NCI-H2107 (cell line): ENCODE data around the gene AMN.

Experiments
- DNase-seq: peaks from one replicate; lab custom pipeline; 2025; lab: John Stamatoyannopoulos, UW

AMN gene

DNA sequence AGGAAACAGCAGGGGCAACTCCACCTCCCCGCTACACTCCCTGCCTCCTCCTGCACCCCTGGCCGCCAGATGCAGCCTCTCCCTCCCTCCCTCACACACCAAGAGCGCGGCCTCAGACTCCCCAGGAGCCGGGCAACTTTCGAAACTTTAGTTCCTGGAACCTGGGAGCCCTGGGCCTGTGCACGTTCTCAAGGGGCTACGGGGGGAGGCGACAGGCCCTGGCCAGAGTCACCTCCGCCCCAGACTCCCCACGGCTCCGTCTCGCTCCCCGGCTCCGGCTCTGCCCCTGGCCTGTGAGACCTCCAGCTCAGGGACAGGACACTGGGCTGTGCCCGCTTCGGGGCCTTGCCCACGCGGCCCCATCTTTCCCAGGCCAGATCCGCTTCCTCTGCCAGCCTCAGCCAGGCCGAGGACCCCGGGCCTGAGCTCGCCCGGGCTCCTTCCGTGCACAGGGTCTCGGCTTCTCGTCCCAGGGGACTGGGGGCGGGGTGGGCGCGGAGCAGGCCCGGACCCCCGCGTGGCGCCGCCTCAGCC lies 5.5 kb downstream of the AMN start:
- DNase-seq, result no peak

DNA sequence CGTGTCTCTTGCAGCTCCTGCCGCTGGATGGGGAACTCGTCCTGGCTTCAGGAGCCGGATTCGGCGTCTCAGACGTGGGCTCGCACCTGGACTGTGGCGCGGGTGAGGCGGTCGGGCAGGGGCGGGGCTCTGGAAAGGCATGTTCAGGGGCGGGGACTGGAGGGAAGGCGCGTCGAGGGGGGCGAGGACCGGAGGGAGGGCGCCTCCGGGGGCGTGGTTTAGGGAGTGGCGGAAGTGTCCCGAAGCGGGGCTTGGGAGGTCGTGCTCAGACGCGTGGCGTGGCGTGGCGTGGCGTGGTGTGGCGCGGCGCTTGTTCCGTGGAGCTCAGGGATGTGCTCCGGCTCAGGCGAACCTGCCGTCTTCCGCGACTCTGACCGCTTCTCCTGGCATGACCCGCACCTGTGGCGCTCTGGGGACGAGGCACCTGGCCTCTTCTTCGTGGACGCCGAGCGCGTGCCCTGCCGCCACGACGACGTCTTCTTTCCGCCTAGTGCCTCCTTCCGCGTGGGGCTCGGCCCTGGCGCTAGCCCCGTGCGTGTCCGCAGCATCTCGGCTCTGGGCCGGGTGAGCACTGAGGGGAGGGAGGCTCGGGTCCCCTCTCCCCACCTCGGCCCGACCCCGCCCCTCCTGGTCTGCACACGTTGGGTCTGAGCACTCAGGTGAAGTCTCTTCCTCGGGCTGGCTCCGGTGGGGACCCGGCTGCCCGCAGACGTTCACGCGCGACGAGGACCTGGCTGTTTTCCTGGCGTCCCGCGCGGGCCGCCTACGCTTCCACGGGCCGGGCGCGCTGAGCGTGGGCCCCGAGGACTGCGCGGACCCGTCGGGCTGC lies 6.2 kb downstream of the AMN start:
- DNase-seq, result peak; percentile 78

DNA sequence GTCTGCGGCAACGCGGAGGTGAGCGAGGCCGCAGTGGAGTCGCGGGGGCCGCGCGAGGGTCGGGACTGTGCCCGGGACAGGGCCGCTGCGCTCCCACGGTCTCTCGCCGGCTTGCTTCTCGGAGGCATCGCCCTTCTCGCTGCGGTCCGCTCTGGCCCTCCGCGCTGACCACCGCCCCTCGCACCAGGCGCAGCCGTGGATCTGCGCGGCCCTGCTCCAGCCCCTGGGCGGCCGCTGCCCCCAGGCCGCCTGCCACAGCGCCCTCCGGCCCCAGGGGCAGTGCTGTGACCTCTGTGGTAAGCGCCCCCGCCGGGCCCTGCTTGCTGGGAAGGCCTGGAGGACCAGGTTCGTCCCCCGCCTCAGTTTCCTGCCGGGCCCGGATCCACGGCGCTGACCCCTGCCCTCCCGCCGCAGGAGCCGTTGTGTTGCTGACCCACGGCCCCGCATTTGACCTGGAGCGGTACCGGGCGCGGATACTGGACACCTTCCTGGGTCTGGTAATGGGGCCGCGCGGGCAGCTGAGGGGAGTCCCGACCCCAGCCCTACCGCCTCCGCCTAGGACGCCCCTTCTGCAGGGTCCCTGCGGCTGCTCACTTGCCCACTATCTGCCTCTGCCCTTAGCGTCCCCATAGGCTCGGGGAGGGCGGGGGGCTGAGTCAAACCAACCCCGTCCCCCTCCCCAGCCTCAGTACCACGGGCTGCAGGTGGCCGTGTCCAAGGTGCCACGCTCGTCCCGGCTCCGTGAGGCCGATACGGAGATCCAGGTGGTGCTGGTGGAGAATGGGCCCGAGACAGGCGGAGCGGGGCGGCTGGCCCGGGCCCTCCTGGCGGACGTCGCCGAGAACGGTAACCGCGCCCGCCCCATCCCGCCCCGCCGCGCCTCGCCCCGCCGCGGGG lies 7.0 kb downstream of the AMN start:
- DNase-seq, result no peak

DNA sequence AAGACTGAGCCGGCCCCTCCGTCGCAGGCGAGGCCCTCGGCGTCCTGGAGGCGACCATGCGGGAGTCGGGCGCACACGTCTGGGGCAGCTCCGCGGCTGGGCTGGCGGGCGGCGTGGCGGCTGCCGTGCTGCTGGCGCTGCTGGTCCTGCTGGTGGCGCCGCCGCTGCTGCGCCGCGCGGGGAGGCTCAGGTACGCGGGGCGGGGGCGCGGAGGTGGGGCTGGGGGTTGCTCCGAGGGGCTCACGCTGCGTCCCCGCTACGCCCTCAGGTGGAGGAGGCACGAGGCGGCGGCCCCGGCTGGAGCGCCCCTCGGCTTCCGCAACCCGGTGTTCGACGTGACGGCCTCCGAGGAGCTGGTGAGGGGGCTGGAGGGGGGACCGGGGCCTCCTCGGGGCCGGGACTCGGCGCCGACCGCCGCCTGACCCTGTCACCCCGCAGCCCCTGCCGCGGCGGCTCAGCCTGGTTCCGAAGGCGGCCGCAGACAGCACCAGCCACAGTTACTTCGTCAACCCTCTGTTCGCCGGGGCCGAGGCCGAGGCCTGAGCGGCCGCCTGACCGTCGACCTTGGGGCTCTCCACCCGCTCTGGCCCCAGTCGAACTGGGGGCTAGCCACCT lies 7.8 kb downstream of the AMN start:
- DNase-seq, result no peak

DNA sequence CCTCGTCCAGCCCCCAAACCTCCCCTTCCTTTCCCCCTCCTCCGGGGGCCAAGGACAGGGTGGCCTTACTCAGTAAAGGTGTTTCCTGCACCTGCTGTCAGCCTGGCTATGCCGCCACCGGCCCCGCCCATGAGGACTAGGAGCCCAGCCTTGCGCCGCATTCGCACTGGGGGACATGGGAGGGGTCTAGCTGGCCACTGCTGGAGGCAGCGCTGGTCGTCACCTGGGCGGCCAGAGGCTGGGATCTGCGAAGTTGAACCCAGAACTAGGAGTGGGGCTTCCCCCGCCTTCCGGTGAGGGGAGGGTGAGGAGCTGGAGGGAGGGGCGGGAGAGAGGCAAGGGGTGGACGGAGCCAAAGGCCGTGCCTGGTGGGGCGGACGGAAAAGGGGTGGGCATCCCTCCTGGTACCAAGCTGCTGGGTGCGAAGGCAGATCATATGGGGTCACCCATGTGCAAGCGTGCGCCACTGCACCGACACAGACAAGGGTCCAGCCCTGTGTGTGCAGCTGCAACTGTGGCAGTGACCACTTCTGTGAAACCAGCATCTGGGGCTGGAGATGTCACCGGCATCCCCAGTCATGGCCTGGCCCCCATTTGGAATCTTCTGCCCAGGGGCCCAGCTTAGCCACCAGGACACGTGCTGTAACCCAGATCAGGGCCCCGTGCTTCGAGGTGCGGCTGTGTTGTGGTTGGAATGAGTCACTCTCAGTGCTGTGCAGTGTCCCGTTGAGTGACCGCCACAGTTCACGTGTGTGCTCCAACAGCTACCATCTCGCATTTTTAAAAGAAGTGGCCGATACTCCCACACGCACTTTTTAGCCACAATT lies 8.5 kb downstream of the AMN start:
- DNase-seq, result no peak

DNA sequence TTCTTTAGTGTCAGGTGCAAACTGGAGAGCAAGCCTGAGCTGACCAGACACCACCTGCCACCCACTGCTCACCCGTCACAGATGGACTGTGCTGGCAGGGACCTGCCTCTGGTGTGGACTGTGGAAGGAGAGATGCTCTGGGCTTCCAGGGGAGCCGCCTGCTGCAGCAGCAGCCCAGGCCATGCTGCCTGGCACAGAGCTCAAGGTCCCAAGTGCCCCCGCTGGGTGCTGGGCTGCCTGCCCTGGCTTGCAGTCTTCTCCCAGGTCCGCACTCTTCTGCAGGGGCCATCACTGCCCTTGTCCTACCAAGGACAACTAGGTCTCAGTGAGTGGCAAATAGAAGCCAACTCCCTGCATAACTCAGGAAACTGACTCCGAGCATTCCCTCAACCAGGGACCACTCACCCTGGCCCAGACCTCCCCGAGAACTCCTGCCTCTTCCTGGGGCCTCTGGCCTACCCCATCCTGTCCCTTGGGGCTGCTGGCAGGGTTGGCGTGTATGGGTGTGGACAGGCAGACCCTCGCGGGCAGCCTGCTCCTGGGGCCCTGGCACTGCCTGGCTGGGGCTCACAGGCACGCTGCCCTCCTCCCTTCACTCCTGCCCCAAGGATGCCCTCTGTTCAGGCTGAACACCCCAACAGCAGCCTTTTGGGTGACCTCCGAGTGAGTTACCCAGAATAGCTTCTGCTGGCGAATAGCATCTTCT lies 9.3 kb downstream of the AMN start:
- no peak for DNase-seq

DNA sequence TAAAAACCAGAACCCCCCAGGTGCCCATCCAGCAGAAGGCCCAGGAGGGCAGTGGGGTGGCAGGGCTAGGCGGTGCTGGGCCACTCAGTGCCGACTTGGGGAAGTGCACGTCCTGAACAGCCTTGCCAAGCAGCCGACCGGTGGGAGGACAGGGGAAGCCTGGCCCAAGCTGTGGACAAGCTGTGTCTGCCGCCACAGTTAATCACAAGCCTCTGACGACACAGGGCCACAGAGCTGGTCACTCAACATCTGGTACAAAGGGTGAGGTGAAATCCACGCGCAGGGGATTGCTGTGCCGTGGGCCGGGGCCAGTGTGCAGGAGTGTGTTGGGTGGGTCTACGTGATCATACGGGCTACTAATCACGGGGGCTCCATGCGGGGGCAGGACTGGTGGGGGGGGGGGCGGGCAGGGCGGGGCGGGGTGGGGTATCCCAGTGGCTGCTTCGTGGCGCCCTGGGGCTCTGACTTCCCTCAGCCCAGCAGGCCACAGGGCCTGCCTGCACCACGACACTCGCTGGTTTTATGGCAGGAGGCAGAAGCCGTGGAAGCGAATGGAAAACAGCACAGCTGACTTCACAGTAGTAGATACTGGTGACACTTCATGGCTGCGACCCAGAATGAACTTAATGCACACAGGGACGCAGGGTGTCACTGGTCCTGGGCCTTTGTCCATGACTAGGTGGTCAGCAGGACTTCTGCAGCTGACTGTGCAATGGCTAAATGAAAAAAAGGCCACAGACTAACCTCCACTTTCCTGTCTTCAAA lies 10.2 kb downstream of the AMN start:
- no peak for DNase-seq

DNA sequence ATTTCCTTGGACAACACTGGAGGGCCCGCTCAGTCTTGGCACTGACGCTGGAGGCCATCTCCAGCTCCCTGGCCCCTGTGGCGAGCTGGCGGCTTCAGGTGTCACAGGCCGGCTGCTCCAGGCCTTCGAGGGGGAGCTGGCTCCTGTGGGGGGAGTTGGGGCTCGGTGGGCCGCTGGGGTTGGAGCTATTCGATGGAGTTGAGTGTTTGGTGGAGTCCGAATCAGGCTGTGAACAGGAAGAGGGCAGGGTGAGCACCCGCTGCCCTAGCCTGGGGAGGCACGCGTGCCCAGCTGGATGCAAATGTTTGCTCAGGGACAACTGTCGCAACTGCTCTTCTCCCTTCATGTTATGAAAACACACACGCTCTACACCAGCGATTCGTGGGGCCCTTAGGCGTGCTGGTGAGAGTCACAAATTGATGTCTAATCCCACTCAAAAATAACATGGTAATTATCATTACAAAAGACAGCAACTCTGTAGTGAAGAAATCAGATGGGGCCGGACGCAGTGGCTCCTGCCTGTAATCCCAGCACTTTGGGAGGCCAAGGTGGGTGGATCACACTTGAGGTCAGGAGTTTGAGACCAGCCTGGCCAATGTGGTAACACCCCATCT lies 11.3 kb downstream of the AMN start:
- DNase-seq, result no peak

DNA sequence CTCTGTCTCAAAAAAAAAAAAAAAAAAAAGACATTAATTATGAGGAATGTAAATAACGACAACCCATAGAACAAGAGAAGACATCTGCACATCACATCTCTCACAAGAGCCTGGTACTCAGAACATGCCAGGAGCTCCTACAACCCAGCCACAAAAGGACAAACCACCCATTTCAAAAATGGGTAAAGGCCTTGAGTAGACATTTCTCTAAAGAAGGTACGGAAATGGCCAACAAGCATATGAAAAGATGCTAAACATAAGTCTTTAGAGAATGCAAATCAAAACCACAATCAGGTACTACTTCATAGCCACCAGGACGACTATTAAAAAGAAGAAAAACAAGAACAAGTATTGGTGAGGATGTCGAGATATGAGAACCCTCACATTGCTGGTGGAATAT lies 13.3 kb downstream of the AMN start:
- no peak for DNase-seq

DNA sequence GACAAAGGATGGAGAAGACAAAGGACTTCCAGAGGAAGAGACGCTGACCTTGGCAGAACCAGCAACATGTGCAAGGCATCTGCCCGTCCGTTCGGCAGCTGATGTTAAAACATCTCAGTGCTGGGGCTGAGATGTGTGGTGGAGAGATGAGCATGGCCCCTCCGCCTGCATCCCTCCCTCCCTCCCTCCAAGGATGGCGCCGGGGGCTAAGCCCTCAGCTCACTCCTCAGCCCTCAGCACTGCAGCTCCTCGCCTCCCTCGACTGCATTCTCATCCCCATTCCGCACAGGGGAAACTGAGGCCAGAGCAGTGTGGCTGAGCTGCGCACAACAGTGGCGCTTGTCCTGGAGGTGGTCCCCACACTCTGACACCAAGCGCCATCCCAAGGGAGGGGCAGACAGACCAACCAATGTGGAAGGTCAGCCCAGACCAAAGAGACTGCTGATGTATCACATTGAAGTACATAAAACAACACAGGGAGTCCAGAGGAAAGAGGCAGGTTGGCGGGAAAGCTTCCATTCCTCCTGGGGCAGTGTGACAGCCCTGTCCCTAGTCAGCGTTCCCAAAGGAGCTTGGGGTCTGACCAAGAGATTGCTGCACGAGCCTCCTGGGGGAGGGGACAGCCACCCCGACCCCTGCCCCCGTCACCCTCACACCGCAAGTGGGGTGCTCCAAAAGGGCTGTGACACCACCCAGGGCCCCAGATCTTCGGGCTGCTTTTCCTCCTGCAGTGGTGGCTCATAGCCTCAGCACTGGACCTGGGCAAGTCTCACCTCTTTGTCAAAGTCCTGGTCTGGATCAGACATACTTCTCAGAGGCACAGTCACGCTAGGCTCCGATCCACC lies 15.1 kb downstream of the AMN start:
- DNase-seq, result no peak

DNA sequence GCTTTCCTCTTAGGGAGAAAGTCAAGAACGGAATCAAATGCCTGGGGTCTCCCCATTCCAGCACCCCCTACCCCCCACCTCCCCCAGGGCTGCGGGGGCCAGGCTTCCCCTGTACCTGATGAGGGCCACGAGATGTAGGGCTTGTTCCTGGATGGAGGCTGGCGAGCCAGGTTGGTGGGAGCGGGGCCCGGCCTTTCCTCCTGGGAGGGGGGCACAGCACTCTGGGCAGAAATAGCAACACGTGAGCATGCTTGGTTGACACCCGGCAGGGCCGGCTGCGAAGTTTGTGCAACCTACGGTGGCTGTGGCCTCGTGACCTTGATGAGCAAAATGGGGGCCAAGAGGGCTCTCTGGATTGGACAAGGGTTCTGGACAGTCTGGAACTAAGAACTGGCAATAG lies 15.7 kb downstream of the AMN start:
- DNase-seq, result no peak

DNA sequence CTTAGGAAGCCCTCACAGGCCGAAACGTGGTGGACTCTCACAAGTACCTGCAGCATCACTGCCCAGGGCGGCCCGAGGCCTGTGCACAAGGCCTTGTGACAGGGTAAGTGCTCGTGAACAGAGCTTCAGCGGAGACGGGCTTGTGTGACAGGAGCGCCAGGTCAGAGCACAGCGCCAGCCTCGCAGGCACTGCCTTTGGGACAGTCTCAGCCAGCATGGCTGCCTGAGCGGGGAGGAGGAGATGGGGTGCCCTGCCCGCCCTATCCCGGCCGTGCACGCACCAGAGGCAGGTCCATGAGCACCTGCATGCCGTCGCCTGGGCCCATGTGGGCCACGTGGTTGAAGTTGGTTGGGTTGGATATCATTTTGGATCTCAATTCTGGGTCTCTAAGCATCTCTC lies 16.9 kb downstream of the AMN start:
- no peak for DNase-seq

DNA sequence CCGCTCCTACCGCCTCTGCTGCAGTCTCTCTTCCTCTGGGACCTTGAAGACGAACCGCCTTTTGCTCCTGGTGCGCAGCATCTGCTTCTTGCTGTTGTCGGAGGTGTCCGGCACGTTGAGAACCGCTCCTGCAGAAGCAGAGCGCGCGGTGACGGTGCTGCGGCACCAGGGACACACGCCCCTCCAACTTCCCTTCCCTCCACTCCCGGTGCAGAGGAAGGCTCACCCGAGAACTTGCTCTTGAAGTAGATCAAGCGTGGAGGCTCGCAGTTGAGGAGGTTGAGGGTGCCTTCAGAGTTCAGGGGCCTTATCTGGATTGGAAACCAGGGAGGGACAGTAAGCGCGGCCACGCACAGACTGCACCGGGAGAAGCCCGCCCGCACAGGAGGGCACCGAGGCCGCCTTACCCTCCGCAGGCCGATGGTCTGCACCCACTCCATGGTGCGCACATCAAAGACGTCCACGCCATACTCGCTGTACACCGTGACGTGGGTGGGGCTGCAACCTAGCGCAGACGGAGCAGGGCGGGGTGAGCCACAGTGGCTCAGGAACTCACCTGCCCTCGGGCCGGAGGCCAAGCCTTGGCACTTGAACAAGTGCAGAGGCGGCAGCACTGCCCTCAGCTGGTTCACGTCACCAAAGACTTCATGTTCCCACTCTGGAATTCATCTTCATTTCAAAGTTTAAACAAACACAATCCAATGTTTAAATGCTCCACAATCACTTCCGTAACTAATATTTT lies 17.5 kb downstream of the AMN start:
- no peak for DNase-seq

DNA sequence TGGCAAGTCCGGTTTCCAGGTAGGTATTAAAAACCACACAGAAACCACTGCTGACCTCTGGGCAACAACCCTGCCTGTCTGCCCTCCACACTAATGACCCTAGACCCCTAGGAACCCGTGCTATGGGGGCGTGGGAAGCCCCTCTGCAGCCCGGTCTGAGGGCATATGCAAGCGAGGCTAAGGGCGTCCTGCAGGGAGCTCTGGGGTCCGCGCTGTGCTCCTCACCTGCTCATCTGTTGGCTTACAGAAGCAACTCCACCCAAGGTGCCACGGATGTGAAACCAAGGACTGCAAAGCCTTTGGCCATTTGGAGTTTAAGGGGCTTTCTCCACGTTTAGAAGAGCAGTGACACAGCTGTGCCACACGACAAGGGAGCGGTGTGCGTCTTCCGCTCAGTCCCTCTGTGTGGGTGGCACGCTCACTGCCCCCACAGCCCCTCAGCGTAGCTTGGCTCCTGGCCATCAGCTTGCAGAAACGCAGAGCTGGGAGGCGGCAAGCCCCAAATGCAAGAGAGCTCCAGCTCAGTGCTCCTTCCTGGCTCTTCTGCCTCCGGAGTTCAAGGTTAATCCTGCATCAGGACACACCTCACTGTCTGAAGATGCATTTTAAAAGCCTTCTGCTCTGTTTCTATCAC lies 18.4 kb downstream of the AMN start:
- DNase-seq, result no peak

DNA sequence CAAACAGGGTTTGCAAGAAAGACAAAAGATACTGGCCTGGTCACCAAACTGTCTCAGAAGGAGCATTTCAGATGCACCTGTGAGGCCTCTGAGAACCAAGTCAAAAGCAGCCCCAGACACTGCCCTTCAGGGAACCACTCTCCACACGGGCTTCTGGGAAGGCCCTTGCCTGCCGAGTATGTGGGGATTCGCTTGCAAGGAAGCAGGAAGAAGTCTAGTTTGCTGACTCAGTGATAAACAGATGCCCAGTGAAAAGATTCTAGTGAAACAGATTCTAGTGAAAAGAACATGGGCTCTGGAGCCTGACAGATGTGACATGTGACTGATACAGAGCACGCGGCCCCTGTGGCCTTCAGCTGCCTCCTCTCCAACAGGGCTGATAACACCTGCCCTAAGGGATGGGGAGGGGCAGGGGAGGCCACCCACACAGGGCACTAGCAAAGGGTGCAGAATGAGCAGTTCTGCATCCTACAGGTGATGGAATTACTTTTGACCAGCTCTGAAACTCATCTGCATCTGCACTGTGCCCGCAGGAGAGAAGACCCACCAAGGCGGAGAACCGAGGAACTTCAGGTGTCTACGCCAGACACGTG lies 19.1 kb downstream of the AMN start:
- peak; percentile 31 for DNase-seq

DNA sequence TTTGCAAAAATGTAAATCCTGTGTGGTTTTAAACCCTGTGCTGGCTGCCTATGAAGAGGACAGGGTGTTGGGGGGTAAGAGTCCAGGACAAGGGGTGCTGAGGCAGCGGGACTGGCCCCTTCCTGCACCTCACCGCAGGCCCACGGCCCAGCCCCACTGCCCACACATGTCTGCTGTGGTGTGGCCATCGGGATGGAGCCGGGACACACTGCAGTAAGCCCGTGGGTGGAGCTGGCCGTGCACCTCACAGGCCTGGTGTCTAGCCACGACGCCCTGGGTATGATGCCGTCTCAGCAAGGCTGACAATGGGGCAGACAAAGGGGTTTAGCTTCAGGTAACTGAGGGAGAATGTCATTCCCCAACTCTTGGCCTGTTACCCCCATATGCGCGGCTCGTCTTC lies 19.6 kb downstream of the AMN start:
- DNase-seq, result no peak

DNA sequence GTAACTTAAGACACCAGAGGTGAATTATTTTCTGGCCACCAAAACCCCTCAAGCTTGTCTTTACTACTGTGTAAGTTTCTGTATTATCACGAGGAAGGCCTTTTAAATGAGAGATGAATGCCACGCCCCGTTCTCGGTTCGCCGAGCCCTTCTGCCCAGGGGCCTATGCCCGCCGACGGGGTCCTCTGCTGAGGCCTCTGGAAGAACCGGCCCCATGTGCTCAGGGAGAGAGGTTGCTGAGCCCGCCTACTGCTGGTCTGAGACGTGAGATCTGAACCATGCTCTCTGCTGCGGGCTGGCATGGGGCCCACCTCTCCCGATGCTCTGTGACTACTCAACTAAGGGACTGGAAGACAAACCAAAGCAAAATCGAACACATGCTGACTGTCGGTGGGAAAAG lies 21.0 kb downstream of the AMN start:
- DNase-seq, result no peak
